Suprapubic skin (tissue), 4 donors: ENCODE measurements around the gene DR1.

Experiments used
- CTCF ChIP-seq, 2 donors: fragments of 200-600 bp in 1 of 2; fragments of 450-650 bp in 1 of 2; sonication (generic) in 1 of 2; IDR thresholded peaks; one replicate each; pipeline ENCODE4 v1.5.1; 2016 to 2019; ENCODE audit warnings: antibody characterized with exemption in 2 of 2, mild to moderate bottlenecking in 1 of 2, moderate library complexity in 1 of 2
- POLR2A ChIP-seq, 2 donors: fragments of 450-650 bp; IDR thresholded peaks; one replicate each; pipeline ENCODE4 v1.6.1; 2017; ENCODE audit warnings: antibody characterized with exemption in 2 of 2, mild to moderate bottlenecking in 2 of 2, moderate library complexity in 2 of 2
- POLR2AphosphoS5 ChIP-seq, 3 donors: sonication (generic); formaldehyde crosslinking; IDR thresholded peaks; one replicate each; pipeline ENCODE4 v1.6.1; 2017; ENCODE audit warnings: antibody characterized with exemption in 3 of 3

DNA sequence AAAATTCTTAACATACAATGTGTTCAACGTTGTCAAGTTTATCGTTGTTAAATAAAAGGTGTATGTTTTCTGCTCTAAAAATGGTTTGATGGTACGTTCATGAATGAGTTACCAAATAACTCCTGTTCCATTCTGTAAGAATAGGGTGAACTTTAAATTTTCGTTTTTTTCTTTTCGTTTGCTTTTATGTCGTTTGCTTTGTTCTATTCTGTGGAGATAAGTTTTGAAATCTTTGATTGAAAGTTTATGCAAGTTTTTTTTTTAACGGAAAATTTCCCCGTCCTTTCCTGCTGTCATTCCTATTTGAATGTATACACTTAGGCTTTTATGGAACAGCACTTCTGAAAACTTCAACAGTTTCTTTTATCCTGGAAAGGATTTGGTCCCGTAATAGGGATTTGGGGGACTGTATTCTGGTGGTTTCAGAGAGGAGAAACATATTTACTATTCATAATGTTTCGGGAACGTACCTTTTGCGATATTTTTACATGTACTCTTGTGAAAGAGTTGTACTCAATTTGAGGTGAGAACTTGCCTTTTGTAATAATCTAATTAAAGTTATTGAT, 1.7 kb downstream of the DR1 start:
- TF ChIP-seq CTCF (IDR thresholded peaks at IDR 0.05) (no peak), POLR2A (IDR thresholded peaks at IDR 0.05) (no peak), POLR2AphosphoS5 (IDR thresholded peaks at IDR 0.05) (no peak)
